GM23338 (cell line): ENCODE measurements around the gene KIF1A.

ENCODE experiments used
- CREB1 ChIP-seq: fragments of 250-450 bp; sonication (Bioruptor Pico); IDR thresholded peaks from 2 replicates; pipeline ENCODE4 v1.5.0; 2020; ENCODE audit warnings: low read depth, mild to moderate bottlenecking, moderate library complexity
- TF ChIP-seq, protein P1 (sequence below), 2 experiments: fragments of 200-600 bp in 1 of 2; sonication (generic) in 1 of 2; conservative IDR thresholded peaks; 2 replicates each; pipeline versions ENCODE4 v1.5.1 to v1.6.1; 2016 to 2017; ENCODE audit warnings: antibody characterized with exemption in 2 of 2, low read depth in 2 of 2, mild to moderate bottlenecking in 2 of 2, moderate library complexity in 1 of 2
- TF ChIP-seq, protein P2 (sequence below): IDR thresholded peaks from 2 replicates; pipeline ENCODE4 v1.6.1; 2016; ENCODE audit warnings: antibody characterized with exemption
- TF ChIP-seq, protein P3 (sequence below): IDR thresholded peaks from one replicate; pipeline ENCODE4 v1.6.1; 2018; ENCODE audit warnings: antibody characterized with exemption; ENCODE audit not compliant: unreplicated experiment

DNA sequence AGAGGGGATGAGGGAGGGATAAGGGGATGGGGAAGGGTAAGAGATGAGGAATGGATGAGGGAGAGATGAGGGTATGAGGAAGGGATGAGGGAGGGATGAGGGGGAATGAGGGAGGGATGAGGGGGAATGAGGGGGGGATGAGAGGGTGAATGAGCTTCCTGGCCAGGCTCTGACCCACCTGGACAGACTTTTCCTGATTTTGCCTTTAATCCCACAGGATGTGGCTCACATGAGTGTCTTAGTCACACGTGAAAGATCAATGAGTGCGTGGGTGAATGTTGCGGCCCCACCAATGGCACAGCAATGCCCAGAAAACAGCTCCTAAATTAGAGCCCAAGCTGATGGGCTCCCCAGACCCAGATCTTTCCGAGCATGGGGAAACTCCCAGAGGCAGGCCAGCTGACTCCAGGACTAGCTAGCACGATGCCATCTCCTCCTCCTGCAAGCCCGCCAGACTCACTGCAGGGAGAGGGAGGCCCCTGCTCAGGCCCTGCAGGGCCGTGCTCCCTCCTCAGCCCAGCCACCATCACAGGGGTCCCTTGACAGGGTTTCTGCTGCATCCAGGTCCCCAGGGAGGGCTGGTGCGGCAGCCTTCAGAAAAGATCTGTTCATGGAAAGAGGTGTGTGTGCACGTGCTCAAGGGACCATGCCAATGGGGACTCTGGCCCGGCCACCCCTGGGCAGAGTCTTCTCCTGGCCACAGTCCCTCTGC, 87.0 kb downstream of the KIF1A start:
- TF ChIP-seq, protein P1, sequence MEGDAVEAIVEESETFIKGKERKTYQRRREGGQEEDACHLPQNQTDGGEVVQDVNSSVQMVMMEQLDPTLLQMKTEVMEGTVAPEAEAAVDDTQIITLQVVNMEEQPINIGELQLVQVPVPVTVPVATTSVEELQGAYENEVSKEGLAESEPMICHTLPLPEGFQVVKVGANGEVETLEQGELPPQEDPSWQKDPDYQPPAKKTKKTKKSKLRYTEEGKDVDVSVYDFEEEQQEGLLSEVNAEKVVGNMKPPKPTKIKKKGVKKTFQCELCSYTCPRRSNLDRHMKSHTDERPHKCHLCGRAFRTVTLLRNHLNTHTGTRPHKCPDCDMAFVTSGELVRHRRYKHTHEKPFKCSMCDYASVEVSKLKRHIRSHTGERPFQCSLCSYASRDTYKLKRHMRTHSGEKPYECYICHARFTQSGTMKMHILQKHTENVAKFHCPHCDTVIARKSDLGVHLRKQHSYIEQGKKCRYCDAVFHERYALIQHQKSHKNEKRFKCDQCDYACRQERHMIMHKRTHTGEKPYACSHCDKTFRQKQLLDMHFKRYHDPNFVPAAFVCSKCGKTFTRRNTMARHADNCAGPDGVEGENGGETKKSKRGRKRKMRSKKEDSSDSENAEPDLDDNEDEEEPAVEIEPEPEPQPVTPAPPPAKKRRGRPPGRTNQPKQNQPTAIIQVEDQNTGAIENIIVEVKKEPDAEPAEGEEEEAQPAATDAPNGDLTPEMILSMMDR (conservative IDR thresholded peaks at IDR 0.05; ENCODE audit: low read depth in 2 of 2), result no peak
- no peak for TF ChIP-seq CREB1 (CRISPR knock-in tag)
- TF ChIP-seq, protein P2, sequence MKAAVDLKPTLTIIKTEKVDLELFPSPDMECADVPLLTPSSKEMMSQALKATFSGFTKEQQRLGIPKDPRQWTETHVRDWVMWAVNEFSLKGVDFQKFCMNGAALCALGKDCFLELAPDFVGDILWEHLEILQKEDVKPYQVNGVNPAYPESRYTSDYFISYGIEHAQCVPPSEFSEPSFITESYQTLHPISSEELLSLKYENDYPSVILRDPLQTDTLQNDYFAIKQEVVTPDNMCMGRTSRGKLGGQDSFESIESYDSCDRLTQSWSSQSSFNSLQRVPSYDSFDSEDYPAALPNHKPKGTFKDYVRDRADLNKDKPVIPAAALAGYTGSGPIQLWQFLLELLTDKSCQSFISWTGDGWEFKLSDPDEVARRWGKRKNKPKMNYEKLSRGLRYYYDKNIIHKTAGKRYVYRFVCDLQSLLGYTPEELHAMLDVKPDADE, result no peak
- TF ChIP-seq, protein P3, sequence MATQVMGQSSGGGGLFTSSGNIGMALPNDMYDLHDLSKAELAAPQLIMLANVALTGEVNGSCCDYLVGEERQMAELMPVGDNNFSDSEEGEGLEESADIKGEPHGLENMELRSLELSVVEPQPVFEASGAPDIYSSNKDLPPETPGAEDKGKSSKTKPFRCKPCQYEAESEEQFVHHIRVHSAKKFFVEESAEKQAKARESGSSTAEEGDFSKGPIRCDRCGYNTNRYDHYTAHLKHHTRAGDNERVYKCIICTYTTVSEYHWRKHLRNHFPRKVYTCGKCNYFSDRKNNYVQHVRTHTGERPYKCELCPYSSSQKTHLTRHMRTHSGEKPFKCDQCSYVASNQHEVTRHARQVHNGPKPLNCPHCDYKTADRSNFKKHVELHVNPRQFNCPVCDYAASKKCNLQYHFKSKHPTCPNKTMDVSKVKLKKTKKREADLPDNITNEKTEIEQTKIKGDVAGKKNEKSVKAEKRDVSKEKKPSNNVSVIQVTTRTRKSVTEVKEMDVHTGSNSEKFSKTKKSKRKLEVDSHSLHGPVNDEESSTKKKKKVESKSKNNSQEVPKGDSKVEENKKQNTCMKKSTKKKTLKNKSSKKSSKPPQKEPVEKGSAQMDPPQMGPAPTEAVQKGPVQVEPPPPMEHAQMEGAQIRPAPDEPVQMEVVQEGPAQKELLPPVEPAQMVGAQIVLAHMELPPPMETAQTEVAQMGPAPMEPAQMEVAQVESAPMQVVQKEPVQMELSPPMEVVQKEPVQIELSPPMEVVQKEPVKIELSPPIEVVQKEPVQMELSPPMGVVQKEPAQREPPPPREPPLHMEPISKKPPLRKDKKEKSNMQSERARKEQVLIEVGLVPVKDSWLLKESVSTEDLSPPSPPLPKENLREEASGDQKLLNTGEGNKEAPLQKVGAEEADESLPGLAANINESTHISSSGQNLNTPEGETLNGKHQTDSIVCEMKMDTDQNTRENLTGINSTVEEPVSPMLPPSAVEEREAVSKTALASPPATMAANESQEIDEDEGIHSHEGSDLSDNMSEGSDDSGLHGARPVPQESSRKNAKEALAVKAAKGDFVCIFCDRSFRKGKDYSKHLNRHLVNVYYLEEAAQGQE, result no peak
